Kasumi-1 (cell line): Measurements from ENCODE around the gene CEP152.

Experiments used
- DNase-seq, 2 experiments: peaks; one replicate each; lab custom pipeline; 2025; lab: John Stamatoyannopoulos, UW

The CEP152 gene

GRCh38 chr15:48775546-48775945 is 35.3 kb downstream of the CEP152 start:
- no peak for DNase-seq

- no peak for DNase-seq
Measured at GRCh38 chr15:48774484-48774883, 36.4 kb downstream of the CEP152 start.

- DNase-seq = no peak
Measured at GRCh38 chr15:48766196-48766595, 44.7 kb downstream of the CEP152 start.

- DNase-seq = no peak
Measured at GRCh38 chr15:48765022-48765421, 45.8 kb downstream of the CEP152 start.

- no peak for DNase-seq
Measured at GRCh38 chr15:48761393-48762158, 49.3 kb downstream of the CEP152 start.

GRCh38 chr15:48759921-48760320 is 50.9 kb downstream of the CEP152 start:
- DNase-seq = no peak

GRCh38 chr15:48757661-48758060 is 53.2 kb downstream of the CEP152 start:
- DNase-seq = no peak

GRCh38 chr15:48754011-48754410 is 56.9 kb downstream of the CEP152 start:
- no peak for DNase-seq

- no peak for DNase-seq
Measured at GRCh38 chr15:48751595-48751994, 59.3 kb downstream of the CEP152 start.

GRCh38 chr15:48748535-48748934 is 62.3 kb downstream of the CEP152 start:
- DNase-seq = no peak

- DNase-seq = no peak
Measured at GRCh38 chr15:48733615-48734014, 77.3 kb downstream of the CEP152 start.

- no peak for DNase-seq
Measured at GRCh38 chr15:48730506-48730905, 80.4 kb downstream of the CEP152 start.

GRCh38 chr15:48723969-48724368 is 86.9 kb downstream of the CEP152 start:
- no peak for DNase-seq

GRCh38 chr15:48722764-48723661 is 87.9 kb downstream of the CEP152 start:
- DNase-seq = no peak

GRCh38 chr15:48721061-48721810 is 89.6 kb downstream of the CEP152 start:
- DNase-seq = no peak

- DNase-seq = no peak
Measured at GRCh38 chr15:48720646-48721045, 90.2 kb downstream of the CEP152 start.

- no peak for DNase-seq
Measured at GRCh38 chr15:48719668-48720067, 91.2 kb downstream of the CEP152 start.

- no peak for DNase-seq
Measured at GRCh38 chr15:48718646-48719045, 92.2 kb downstream of the CEP152 start.

- no peak for DNase-seq
Measured at GRCh38 chr15:48717458-48717857, 93.4 kb downstream of the CEP152 start.

- DNase-seq = no peak
Measured at GRCh38 chr15:48712546-48712945, 98.3 kb downstream of the CEP152 start.

- DNase-seq = no peak
Measured at GRCh38 chr15:48710952-48711495, 99.8 kb downstream of the CEP152 start.

- DNase-seq = no peak
Measured at GRCh38 chr15:48708641-48709040, 102.2 kb downstream of the CEP152 start.
